Activated T-cell treated with anti-CD3 and anti-CD28 coated beads for 4 hours (primary cell): ENCODE results near the gene PPFIBP2.

Experiments
- DNase-seq: peaks from one replicate; pipeline ENCODE4 v3.0.0-alpha.2; 2020

The PPFIBP2 gene

DNA sequence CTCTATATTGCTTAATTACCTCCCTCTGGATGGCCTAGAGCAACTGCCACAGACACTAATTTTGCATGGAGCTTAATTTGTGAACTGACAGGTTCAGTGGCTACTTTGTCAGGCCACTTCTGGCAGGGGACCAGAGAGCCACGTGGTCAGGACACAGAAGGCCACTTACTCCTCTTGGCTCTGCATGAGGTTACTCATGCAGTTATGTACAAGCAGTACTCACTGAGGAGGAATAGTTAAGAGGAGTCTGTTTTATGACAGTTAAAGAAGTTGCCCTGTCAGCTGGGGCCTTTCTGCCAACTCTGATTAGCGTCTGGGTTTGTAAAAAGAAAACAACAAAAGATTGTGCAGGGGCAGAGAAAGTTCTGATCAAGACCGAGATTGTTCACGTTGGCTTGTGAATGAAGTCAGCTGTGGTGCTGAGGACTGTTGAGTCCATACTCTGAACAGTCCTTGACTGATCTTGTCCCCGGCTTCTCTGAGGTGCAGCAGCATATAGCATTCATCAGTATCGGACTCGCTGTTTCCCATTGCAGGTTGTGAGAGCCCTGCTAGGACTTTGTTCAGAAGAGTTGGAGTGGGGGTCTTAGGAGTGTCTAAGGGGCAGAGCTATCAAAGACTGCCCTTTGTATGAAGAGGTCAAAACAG lies 41.4 kb downstream of the PPFIBP2 start:
- no peak for DNase-seq

DNA sequence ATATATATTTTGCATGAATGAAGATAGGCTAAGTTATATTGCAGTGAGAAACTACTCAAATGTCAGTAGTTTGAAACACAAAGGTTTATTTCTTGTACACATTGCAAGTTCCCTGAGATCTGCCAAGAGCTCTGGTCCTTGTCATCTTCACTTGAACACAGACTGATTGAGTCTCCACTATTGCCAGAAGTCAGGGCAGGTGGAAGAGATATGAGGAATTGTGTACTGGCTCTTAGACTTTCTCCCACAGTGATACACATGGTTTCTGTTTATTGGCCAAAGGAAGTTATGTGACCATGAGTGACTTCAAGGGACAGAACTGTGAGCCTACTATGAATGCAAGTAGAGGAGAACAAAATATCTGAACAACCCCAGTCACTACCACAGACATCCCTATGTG lies 44.2 kb downstream of the PPFIBP2 start:
- DNase-seq, result no peak

DNA sequence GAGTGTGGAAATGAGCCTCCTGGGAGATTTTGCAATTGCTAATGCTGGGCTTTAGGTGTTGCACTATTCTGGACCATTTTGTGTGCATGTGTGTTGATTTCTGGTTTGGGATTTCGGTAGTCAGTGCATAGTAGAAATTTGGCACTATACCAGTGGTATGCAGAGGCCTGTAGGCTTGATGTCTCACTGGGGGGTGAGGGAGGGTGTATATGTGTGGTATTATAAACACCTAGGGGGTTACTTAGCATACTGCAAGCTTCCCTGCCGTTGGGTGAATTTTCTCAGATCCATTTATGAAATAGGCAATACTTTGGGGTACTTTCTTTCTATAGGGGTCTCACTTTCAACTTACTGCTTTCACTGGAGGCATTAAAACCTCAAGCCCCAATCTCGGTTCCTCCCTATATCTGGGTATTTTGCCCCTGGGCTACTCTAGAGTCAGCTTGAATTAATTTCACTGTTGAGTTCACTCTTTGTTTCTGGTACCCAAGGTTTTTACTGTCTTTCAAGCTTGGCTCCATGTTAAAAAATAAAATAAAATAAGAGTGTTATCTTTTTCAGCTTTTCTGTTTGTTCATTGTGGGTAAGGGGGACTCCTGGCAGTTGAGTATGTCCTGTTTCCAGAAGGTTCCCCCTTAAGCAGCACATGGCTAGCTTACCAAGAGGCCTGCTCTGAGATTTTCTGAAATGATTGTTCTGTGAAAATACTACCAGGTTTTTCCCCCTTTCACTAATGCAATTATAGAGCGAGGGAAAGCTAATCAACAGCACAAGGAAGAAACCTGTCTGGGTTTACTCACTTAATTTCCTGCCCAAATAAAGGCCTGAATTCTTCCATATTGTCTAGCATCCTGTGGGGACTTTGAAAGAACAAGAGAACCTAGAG lies 45.8 kb downstream of the PPFIBP2 start:
- DNase-seq, result no peak

GRCh38 chr11:7561562-7561961 lies 47.8 kb downstream of the PPFIBP2 start:
- DNase-seq, result no peak

DNA sequence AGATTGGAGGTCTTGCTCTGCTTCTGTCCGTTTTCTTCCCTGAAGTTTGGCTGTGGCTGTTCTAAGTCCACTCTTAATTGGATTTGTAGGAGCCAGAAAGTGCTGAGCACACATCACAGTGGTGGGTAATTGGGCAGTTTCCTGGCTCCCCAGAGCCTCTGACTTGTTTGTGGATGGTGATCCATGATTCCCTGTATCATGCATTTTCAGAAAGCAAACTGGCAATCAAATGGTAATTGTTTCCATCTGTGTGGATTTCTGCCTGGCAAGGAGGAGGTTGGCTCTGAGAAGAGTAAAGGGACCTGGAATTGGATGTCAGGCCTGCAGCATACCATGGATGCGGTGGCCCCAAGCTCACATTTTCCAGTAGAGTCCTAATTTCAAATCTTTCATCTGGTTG lies 49.5 kb downstream of the PPFIBP2 start:
- no peak for DNase-seq

DNA sequence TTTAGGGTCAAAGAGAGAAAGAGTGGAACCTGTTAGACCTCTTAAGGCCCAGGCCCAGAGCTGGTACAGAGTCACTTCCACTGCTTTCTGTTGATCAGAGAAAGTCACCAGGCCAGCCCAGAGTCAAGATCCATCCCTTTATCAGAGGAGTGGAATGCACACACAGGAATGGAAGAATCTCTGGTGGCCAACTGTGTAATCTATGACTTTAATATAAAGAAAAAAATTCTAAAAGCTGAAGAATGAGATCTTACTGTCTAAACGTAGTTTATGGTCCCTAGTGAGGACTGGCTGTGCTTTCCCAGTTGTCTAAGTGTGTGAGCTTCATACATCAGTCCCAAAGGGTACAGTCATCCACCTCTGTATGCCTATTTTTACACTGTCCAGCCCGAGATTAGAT lies 51.0 kb downstream of the PPFIBP2 start:
- DNase-seq, result no peak

GRCh38 chr11:7567311-7567710 lies 53.5 kb downstream of the PPFIBP2 start:
- DNase-seq, result no peak

DNA sequence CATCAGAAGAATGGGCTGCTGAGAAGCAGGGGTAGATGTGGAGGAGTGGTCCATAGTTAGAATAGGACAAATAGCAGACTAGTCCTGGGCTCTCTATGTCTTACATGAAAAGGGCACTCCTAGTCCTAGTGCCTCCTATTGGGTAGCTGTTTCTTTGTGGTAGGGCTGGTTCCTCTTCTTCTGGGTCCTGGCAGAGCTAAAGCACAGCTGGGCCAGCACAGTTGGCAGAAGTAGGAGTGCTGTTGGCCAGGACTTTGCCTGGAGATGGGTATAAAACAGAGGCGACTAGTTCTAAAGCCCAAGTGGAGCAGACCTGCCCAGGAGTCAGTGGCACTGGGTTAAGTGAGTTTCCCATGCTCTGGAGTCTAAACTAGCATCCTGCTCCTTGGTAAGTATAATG lies 55.2 kb downstream of the PPFIBP2 start:
- DNase-seq, result no peak

DNA sequence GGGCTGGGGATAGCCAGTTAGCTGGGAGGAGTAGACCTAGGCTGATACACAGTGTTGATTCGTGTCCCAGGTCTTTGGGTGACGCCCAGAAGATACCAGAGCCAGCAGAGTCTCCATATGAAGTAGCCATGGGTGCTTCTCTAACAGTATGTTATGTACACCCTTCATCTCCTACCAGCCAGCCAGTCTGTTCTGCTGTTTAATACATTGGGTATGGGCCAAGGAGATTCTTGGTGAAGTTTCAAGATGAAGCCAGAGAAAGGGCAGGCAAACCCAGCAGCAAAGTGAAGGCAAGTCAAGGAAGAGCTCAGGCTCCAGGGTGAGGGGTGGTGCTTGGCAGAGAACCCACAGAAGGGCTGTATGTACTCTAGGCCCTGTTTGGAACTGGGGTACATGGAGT lies 56.4 kb downstream of the PPFIBP2 start:
- no peak for DNase-seq

- no peak for DNase-seq
Observed at GRCh38 chr11:7570938-7571521, 57.2 kb downstream of the PPFIBP2 start.

GRCh38 chr11:7571640-7572000 lies 57.8 kb downstream of the PPFIBP2 start:
- DNase-seq, result no peak

- no peak for DNase-seq
Observed at GRCh38 chr11:7572001-7572712, 58.4 kb downstream of the PPFIBP2 start.

DNA sequence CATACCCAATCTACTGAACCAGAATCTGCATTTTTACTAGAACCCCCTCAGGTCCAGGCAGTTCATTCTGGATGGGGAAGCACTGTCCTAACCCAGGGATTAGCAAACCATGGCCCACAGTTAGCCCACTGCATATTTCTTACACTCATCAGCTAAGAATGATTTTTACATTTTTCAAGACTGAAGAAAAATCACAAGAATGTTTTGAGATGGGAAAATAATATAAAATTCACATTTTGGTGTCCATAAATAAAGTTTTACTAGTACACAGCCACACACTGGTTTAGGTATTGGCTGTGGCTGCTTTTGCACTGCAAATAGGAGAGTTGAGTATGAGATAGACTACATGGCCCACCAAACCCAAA lies 59.4 kb downstream of the PPFIBP2 start:
- no peak for DNase-seq

DNA sequence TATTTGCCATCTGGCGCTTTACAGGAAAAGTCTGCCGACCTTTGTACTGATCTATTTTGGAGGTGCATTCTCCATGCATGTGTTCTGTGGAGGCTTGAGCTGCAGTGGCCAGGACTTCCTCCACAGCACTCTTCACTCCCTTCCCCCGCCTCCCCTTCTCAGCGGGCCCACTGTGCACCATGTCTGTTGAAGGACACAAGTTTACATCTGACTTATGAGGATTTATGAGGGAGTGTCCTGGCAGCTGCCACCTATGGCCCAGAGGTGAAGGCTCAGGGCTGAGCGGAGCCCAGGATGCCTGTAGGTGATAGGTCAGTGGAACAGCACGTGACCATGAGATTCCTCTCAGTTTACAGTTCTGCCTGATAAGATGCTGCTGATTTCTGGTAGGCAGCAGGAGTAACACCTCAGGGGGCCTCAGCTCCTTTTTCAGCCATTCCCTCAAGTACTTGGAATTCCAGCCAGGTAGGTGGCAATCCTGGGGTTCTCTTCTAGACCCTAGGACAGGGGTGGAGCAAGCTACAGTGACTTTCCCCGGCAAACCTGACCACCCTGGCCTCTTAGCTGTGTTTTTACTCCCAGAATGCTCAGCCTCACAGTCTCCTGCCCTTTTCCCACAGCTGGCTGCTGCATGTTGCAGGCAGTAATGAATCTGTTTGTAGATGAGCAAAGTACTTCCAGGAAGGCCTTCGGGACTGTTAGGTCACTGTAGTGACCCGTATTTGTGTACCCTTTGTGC lies 59.9 kb downstream of the PPFIBP2 start:
- no peak for DNase-seq

DNA sequence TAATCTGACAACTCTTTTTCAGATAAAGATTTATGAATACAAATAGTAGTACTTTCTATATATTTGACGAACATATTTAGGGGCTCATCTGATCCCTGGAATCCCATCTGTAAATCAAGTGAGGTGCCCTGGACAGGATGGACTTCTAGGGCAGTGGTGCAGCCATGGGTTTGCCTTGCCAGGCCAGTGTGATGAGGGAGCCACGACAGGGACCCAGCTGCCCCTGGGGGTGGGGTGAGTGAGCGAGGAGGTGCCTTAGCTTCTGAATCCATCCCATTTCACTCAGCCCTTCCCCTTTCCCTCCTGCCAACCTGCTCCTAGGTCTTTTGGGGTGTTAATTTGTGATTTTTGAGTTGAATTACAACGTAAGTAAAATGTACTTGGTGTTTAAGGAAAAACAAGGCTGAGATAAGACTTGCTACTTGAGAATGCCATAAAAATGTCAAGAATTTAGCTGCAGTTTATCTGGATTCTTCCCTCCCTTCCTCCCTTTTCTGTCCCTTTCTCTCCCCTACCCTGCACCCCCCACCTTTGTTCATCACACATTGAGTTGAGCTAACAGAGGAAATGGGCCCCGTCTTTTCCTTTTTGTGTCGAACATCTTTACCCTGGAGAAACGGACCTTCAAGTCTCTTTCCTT lies 60.8 kb downstream of the PPFIBP2 start:
- DNase-seq, result no peak

GRCh38 chr11:7575841-7576725 lies 62.3 kb downstream of the PPFIBP2 start:
- DNase-seq, result no peak

GRCh38 chr11:7576726-7577290 lies 63.0 kb downstream of the PPFIBP2 start:
- no peak for DNase-seq

- DNase-seq, result no peak
Observed at GRCh38 chr11:7577291-7578190, 63.7 kb downstream of the PPFIBP2 start.

DNA sequence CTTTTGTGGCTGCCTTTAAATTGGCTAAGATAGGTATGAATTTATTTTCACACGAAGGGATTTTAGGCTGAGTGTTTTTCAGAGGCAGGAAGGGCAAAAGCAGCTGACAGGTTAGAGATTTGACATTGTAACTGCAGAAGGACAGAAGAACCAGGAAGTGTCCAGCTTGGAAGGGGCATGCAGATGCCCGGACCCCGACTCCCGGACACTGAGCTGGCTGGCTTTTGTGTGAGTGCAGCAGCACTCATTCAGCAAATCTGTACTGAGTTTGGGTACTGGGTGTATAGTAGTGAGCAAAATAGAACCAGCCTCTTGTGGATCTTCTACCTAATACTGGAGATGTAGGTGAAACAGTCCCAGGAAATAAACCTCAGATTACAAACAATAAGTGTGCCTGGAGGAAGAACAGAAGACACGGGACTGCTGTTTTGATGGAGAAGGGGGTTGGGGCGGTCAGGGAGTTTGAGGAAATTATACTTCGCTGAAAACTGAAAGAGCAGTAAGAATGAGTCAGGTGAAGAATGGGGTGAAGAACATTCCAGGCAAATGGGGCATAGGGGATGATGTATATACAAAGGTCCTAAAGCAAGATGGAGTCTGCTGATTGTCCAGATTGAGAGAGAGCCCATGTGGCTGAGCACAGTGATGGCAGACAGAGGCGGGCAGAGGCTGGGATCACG lies 64.6 kb downstream of the PPFIBP2 start:
- DNase-seq, result no peak
